Spleen (tissue), 7 donors: ENCODE data around the gene CENPB.

ENCODE experiments used
- CTCF ChIP-seq, 11 experiments: fragments of 200-600 bp in 7 of 11; fragments of 450-650 bp in 4 of 11; sonication (generic) in 4 of 11; IDR thresholded peaks in 8 of 11; conservative IDR thresholded peaks in 3 of 11; 1 replicate in 7 of 11; 2 replicates in 4 of 11; pipeline versions ENCODE4 v1.4.0 to v1.8.0; 2016 to 2021; ENCODE audit warnings: antibody characterized with exemption in 11 of 11, inconsistent platforms in 4 of 11, mild to moderate bottlenecking in 1 of 11
- POLR2A ChIP-seq, 3 donors: fragments of 450-650 bp; IDR thresholded peaks; one replicate each; pipeline ENCODE4 v1.5.1; 2017; ENCODE audit warnings: antibody characterized with exemption in 3 of 3, mild to moderate bottlenecking in 1 of 3
- POLR2AphosphoS5 ChIP-seq, 3 donors: sonication (generic); formaldehyde crosslinking; IDR thresholded peaks; one replicate each; pipeline ENCODE4 v1.5.1; 2017; ENCODE audit warnings: antibody characterized with exemption in 3 of 3
- donor health status: DM: no; HTN: no; CAD: no; lungs with moderate emphysema.
- donor health status: DM: no; HTN: no; CAD: no.
- donor health status: DM: no; HTN: no; CAD: no.

- TF ChIP-seq CTCF (IDR thresholded peaks at IDR 0.05 in 8 of 11, conservative IDR thresholded peaks at IDR 0.05 in 3 of 11) (no peak), POLR2A (IDR thresholded peaks at IDR 0.05) (no peak), POLR2AphosphoS5 (IDR thresholded peaks at IDR 0.05) (peak; percentile 10 to 45 (median 41))
These were observed 32.9 kb downstream of the CENPB start for GRCh38 chr20:3753501-3754275.
